ENCODE measurements around the gene NAT10. TPM values are rescaled to one million over a fixed set of nuclear protein-coding genes. Genes with fewer than 3 reads are reported as not detected.
A peak's percentile ranks its signal among the peaks of the same experiment; 100 is the strongest.

The NAT10 gene
- total and polyA plus RNA-seq, 4 experiments from 2014 or later = 28.0 to 81.5 (median 61.4) TPM

- DNase-seq = no peak
- CTCF ChIA-PET (ENCODE audit: partially characterized antibody) = no interaction called here
- Mint-ChIP-seq H3K27me3 (no peaks in the 10 kb centered on the region), H3K36me3 (no peaks in the 10 kb centered on the region), H3K9me3 (no peaks in the 10 kb centered on the region), H3K27ac (no peak overlapping the region), H3K4me3 (no peak overlapping the region), H3K4me1 (peaks cover 0 to 7% (median 6%) of the 10 kb centered on the region in 4 donors)
- H3K4me3 ChIP-seq (ENCODE audit: low read length in 2 of 2) = no peak overlapping the region
- H3K4me1 ChIP-seq (ENCODE audit: insufficient read depth, low read length) = no peaks in the 10 kb centered on the region
- no peaks in the 10 kb centered on the region for H3K27me3 ChIP-seq (ENCODE audit: insufficient read depth, low read length)
- H3K36me3 ChIP-seq (ENCODE audit: insufficient read depth, low read length) = no peaks in the 10 kb centered on the region
- POLR2A ChIA-PET (ENCODE audit: partially characterized antibody) = no interaction called here
- H3K9me3 ChIP-seq (ENCODE audit: control insufficient read depth in 1 of 2, low read length in 2 of 2) = no peaks in the 10 kb centered on the region
- intact Hi-C loops (cut with micrococcal nuclease) = no loop called here
- no peak overlapping the region for H3K27ac ChIP-seq (ENCODE audit: low read depth, low read length)
Observed at GRCh38 chr11:34160049-34160721, 54.8 kb downstream of the NAT10 start.

- H3K27ac ChIP-seq (ENCODE audit: low read depth, low read length) = no peak overlapping the region
- H3K27ac Mint-ChIP-seq = no peak overlapping the region
- no peaks in the 10 kb centered on the region for H3K27me3 Mint-ChIP-seq
- H3K36me3 Mint-ChIP-seq = no peaks in the 10 kb centered on the region
- no peaks in the 10 kb centered on the region for H3K36me3 ChIP-seq (ENCODE audit: insufficient read depth, low read length)
- no peaks in the 10 kb centered on the region for H3K9me3 Mint-ChIP-seq
- H3K4me3 ChIP-seq (ENCODE audit: low read length in 2 of 2) = no peak overlapping the region
- H3K4me3 Mint-ChIP-seq = no peak overlapping the region
- no peaks in the 10 kb centered on the region for H3K9me3 ChIP-seq (ENCODE audit: control insufficient read depth in 1 of 2, low read length in 2 of 2)
- no peaks in the 10 kb centered on the region for H3K27me3 ChIP-seq (ENCODE audit: insufficient read depth, low read length)
- ChIA-PET CTCF (ENCODE audit: partially characterized antibody) (no interaction called here), POLR2A (ENCODE audit: partially characterized antibody) (no interaction called here)
- no peaks in the 10 kb centered on the region for H3K4me1 ChIP-seq (ENCODE audit: insufficient read depth, low read length)
- DNase-seq = no peak
- intact Hi-C loops (cut with micrococcal nuclease) = no loop called here
- peaks cover 0 to 7% (median 6%) of the 10 kb centered on the region in 4 donors for H3K4me1 Mint-ChIP-seq
Observed at GRCh38 chr11:34160791-34161190, 55.4 kb downstream of the NAT10 start.

- Mint-ChIP-seq H3K27ac (peak overlapping the region in 1 of 7 donors; percentile 52), H3K4me3 (no peak overlapping the region), H3K9me3 (no peaks in the 10 kb centered on the region), H3K4me1 (peaks cover 0 to 7% (median 6%) of the 10 kb centered on the region in 4 donors), H3K36me3 (no peaks in the 10 kb centered on the region), H3K27me3 (no peaks in the 10 kb centered on the region)
- ChIA-PET POLR2A (ENCODE audit: partially characterized antibody) (no interaction called here), CTCF (ENCODE audit: partially characterized antibody) (no interaction called here)
- Histone ChIP-seq H3K27ac (ENCODE audit: low read depth, low read length) (no peak overlapping the region), H3K4me1 (ENCODE audit: insufficient read depth, low read length) (no peaks in the 10 kb centered on the region), H3K36me3 (ENCODE audit: insufficient read depth, low read length) (no peaks in the 10 kb centered on the region), H3K4me3 (ENCODE audit: low read length in 2 of 2) (no peak overlapping the region), H3K27me3 (ENCODE audit: insufficient read depth, low read length) (no peaks in the 10 kb centered on the region), H3K9me3 (ENCODE audit: control insufficient read depth in 1 of 2, low read length in 2 of 2) (no peaks in the 10 kb centered on the region)
- intact Hi-C loops (cut with micrococcal nuclease) = no loop called here
- no peak for DNase-seq
Observed at GRCh38 chr11:34161361-34161760, 55.9 kb downstream of the NAT10 start.

- no peaks in the 10 kb centered on the region for H3K27me3 Mint-ChIP-seq
- H3K27ac Mint-ChIP-seq = peak overlapping the region in 1 of 7 donors; percentile 42
- Histone ChIP-seq H3K36me3 (ENCODE audit: insufficient read depth, low read length) (no peaks in the 10 kb centered on the region), H3K4me1 (ENCODE audit: insufficient read depth, low read length) (no peaks in the 10 kb centered on the region), H3K27ac (ENCODE audit: low read depth, low read length) (no peak overlapping the region), H3K27me3 (ENCODE audit: insufficient read depth, low read length) (no peaks in the 10 kb centered on the region), H3K9me3 (ENCODE audit: control insufficient read depth in 1 of 2, low read length in 2 of 2) (no peaks in the 10 kb centered on the region), H3K4me3 (ENCODE audit: low read length in 2 of 2) (no peak overlapping the region)
- peaks cover 0 to 7% (median 6%) of the 10 kb centered on the region in 4 donors for H3K4me1 Mint-ChIP-seq
- no peak overlapping the region for H3K4me3 Mint-ChIP-seq
- no peaks in the 10 kb centered on the region for H3K36me3 Mint-ChIP-seq
- POLR2A ChIA-PET (ENCODE audit: partially characterized antibody) = no interaction called here
- CTCF ChIA-PET (ENCODE audit: partially characterized antibody) = no interaction called here
- no peaks in the 10 kb centered on the region for H3K9me3 Mint-ChIP-seq
- intact Hi-C loops (cut with micrococcal nuclease) = no loop called here
- DNase-seq = peak in 4 of 5 donors; percentile 7 to 74 (median 16)
Observed at GRCh38 chr11:34161812-34162492, 56.5 kb downstream of the NAT10 start.

GRCh38 chr11:34162493-34162820 is 57.0 kb downstream of the NAT10 start:
- Histone ChIP-seq H3K4me1 (ENCODE audit: insufficient read depth, low read length) (no peaks in the 10 kb centered on the region), H3K36me3 (ENCODE audit: insufficient read depth, low read length) (no peaks in the 10 kb centered on the region), H3K4me3 (ENCODE audit: low read length in 2 of 2) (no peak overlapping the region), H3K9me3 (ENCODE audit: control insufficient read depth in 1 of 2, low read length in 2 of 2) (no peaks in the 10 kb centered on the region), H3K27me3 (ENCODE audit: insufficient read depth, low read length) (no peaks in the 10 kb centered on the region), H3K27ac (ENCODE audit: low read depth, low read length) (no peak overlapping the region)
- H3K4me1 Mint-ChIP-seq = peaks cover 0 to 7% (median 6%) of the 10 kb centered on the region in 4 donors
- H3K4me3 Mint-ChIP-seq = no peak overlapping the region
- intact Hi-C loops (cut with micrococcal nuclease) = no loop called here
- no peak overlapping the region for H3K27ac Mint-ChIP-seq
- no peaks in the 10 kb centered on the region for H3K9me3 Mint-ChIP-seq
- POLR2A ChIA-PET (ENCODE audit: partially characterized antibody) = no interaction called here
- CTCF ChIA-PET (ENCODE audit: partially characterized antibody) = no interaction called here
- DNase-seq = no peak
- H3K36me3 Mint-ChIP-seq = no peaks in the 10 kb centered on the region
- no peaks in the 10 kb centered on the region for H3K27me3 Mint-ChIP-seq

- CTCF ChIA-PET (ENCODE audit: partially characterized antibody) = no interaction called here
- H3K4me3 Mint-ChIP-seq = no peak overlapping the region
- H3K27ac Mint-ChIP-seq = no peak overlapping the region
- no peaks in the 10 kb centered on the region for H3K27me3 Mint-ChIP-seq
- H3K9me3 ChIP-seq (ENCODE audit: control insufficient read depth in 1 of 2, low read length in 2 of 2) = no peaks in the 10 kb centered on the region
- POLR2A ChIA-PET (ENCODE audit: partially characterized antibody) = no interaction called here
- intact Hi-C loops (cut with micrococcal nuclease) = no loop called here
- H3K9me3 Mint-ChIP-seq = no peaks in the 10 kb centered on the region
- H3K4me3 ChIP-seq (ENCODE audit: low read length in 2 of 2) = no peak overlapping the region
- peaks cover 0 to 7% (median 5%) of the 10 kb centered on the region in 4 donors for H3K4me1 Mint-ChIP-seq
- no peak overlapping the region for H3K27ac ChIP-seq (ENCODE audit: low read depth, low read length)
- H3K4me1 ChIP-seq (ENCODE audit: insufficient read depth, low read length) = no peaks in the 10 kb centered on the region
- H3K36me3 Mint-ChIP-seq = no peaks in the 10 kb centered on the region
- no peaks in the 10 kb centered on the region for H3K27me3 ChIP-seq (ENCODE audit: insufficient read depth, low read length)
- H3K36me3 ChIP-seq (ENCODE audit: insufficient read depth, low read length) = no peaks in the 10 kb centered on the region
- DNase-seq = no peak
Observed at GRCh38 chr11:34162856-34163255, 57.4 kb downstream of the NAT10 start.

- Mint-ChIP-seq H3K4me1 (peaks cover 0 to 6% (median under 1%) of the 10 kb centered on the region in 4 donors), H3K27ac (no peak overlapping the region), H3K36me3 (no peaks in the 10 kb centered on the region), H3K4me3 (no peak overlapping the region), H3K9me3 (no peaks in the 10 kb centered on the region), H3K27me3 (no peaks in the 10 kb centered on the region)
- no peak for DNase-seq
- H3K9me3 ChIP-seq (ENCODE audit: control insufficient read depth in 1 of 2, low read length in 2 of 2) = no peaks in the 10 kb centered on the region
- no peak overlapping the region for H3K4me3 ChIP-seq (ENCODE audit: low read length in 2 of 2)
- CTCF ChIA-PET (ENCODE audit: partially characterized antibody) = interaction anchor here (1.2 to 2.1 kb wide), 3 partner anchors 9 to 193 kb away, joined by 3 to 14 read pairs (median 4); partner anchors contain the start of gene ABTB2
- H3K27ac ChIP-seq (ENCODE audit: low read depth, low read length) = no peak overlapping the region
- intact Hi-C loops (cut with micrococcal nuclease) = no loop called here
- H3K4me1 ChIP-seq (ENCODE audit: insufficient read depth, low read length) = no peaks in the 10 kb centered on the region
- no peaks in the 10 kb centered on the region for H3K27me3 ChIP-seq (ENCODE audit: insufficient read depth, low read length)
- no peaks in the 10 kb centered on the region for H3K36me3 ChIP-seq (ENCODE audit: insufficient read depth, low read length)
- POLR2A ChIA-PET (ENCODE audit: partially characterized antibody) = no interaction called here
Observed at GRCh38 chr11:34165121-34165520, 59.7 kb downstream of the NAT10 start.

Data from CD4-positive, alpha-beta memory T cell (primary cell).